SK-N-SH treated with all-trans-retinoic acid at 6 μM for 48 hours (cell line): ENCODE measurements around the gene DUS2.

Experiments
- ARNTL ChIP-seq: fragments of 450-650 bp; formaldehyde crosslinking; IDR thresholded peaks from 2 replicates; pipeline ENCODE4 v1.5.0; 2020; ENCODE audit warnings: low read depth, mild to moderate bottlenecking, moderate library complexity, borderline replicate concordance
- CREB5 ChIP-seq: fragments of 250-450 bp; sonication (Bioruptor Pico); IDR thresholded peaks from 2 replicates; pipeline ENCODE4 v1.5.1; 2020; ENCODE audit warnings: low read depth, mild to moderate bottlenecking, moderate library complexity
- GLIS3 ChIP-seq: fragments of 250-450 bp; sonication (Bioruptor Pico); IDR thresholded peaks from 2 replicates; pipeline ENCODE4 v1.5.0; 2020; ENCODE audit warnings: mild to moderate bottlenecking, moderate library complexity
- ISL1 ChIP-seq: fragments of 250-450 bp; sonication (Bioruptor Pico); IDR thresholded peaks from 2 replicates; pipeline ENCODE4 v2.1.2; 2022; ENCODE audit warnings: mild to moderate bottlenecking, moderate library complexity
- OSR1 ChIP-seq: fragments of 250-450 bp; sonication (Bioruptor Pico); IDR thresholded peaks from 2 replicates; pipeline ENCODE4 v1.8.0; 2022; ENCODE audit warnings: moderate library complexity, mild to moderate bottlenecking, inconsistent platforms
- RARB ChIP-seq: fragments of 250-450 bp; sonication (Bioruptor Pico); IDR thresholded peaks from 2 replicates; pipeline ENCODE4 v1.8.0; 2021; ENCODE audit warnings: mild to moderate bottlenecking, moderate library complexity
- SNAI2 ChIP-seq: fragments of 250-450 bp; sonication (Bioruptor Pico); IDR thresholded peaks from 2 replicates; pipeline ENCODE4 v1.5.0; 2020; ENCODE audit warnings: mild to moderate bottlenecking, moderate library complexity
- TCF4 ChIP-seq: fragments of 250-450 bp; sonication (Bioruptor Pico); IDR thresholded peaks from 2 replicates; pipeline ENCODE4 v1.8.0; 2021; ENCODE audit warnings: mild to moderate bottlenecking, moderate library complexity, borderline replicate concordance
- TOX ChIP-seq: fragments of 250-450 bp; sonication (Bioruptor Pico); IDR thresholded peaks from 2 replicates; pipeline ENCODE4 v1.8.0; 2021; ENCODE audit warnings: mild to moderate bottlenecking, moderate library complexity, borderline replicate concordance
- ZFP30 ChIP-seq: fragments of 450-650 bp; formaldehyde crosslinking; IDR thresholded peaks from 2 replicates; pipeline ENCODE4 v1.5.0; 2022; ENCODE audit warnings: mild to moderate bottlenecking, moderate library complexity
- ZNF70 ChIP-seq: fragments of 450-650 bp; formaldehyde crosslinking; IDR thresholded peaks from 2 replicates; pipeline ENCODE4 v1.5.0; 2020; ENCODE audit warnings: mild to moderate bottlenecking, moderate library complexity
- TF ChIP-seq, protein P1 (sequence below): fragments of 250-450 bp; sonication (Bioruptor Pico); IDR thresholded peaks from 2 replicates; pipeline ENCODE4 v1.8.0; 2020; ENCODE audit warnings: mild to moderate bottlenecking, moderate library complexity, borderline replicate concordance
- TF ChIP-seq, protein P2 (sequence below): fragments of 250-450 bp; sonication (Bioruptor Pico); IDR thresholded peaks from 2 replicates; pipeline ENCODE4 v1.8.0; 2021; ENCODE audit warnings: low read depth, mild to moderate bottlenecking, moderate library complexity, borderline replicate concordance
- TF ChIP-seq, protein P3 (sequence below): fragments of 250-450 bp; sonication (Bioruptor Pico); IDR thresholded peaks from 2 replicates; pipeline ENCODE4 v1.5.1; 2021; ENCODE audit warnings: mild to moderate bottlenecking, moderate library complexity

DNA sequence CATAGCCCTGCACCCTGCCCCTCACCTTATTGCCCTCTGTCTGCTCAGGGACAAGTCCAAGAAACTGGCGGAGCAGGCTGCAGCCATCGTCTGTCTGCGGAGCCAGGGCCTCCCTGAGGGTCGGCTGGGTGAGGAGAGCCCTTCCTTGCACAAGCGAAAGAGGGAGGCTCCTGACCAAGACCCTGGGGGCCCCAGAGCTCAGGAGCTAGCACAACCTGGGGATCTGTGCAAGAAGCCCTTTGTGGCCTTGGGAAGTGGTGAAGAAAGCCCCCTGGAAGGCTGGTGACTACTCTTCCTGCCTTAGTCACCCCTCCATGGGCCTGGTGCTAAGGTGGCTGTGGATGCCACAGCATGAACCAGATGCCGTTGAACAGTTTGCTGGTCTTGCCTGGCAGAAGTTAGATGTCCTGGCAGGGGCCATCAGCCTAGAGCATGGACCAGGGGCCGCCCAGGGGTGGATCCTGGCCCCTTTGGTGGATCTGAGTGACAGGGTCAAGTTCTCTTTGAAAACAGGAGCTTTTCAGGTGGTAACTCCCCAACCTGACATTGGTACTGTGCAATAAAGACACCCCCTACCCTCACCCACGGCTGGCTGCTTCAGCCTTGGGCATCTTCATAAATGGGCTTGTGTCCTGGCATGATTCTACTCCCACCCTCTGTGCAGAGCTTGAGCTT lies 55.8 kb downstream of the DUS2 start:
- TF ChIP-seq CREB5 (CRISPR knock-in tag) (no peak), ARNTL (CRISPR knock-in tag) (no peak), SNAI2 (no peak), ZFP30 (CRISPR knock-in tag) (no peak), RARB (no peak), ZNF70 (CRISPR knock-in tag) (no peak), ISL1 (no peak), TCF4 (CRISPR knock-in tag) (no peak), TOX (no peak), OSR1 (CRISPR knock-in tag) (no peak), GLIS3 (CRISPR knock-in tag) (no peak)
- TF ChIP-seq, protein P1, sequence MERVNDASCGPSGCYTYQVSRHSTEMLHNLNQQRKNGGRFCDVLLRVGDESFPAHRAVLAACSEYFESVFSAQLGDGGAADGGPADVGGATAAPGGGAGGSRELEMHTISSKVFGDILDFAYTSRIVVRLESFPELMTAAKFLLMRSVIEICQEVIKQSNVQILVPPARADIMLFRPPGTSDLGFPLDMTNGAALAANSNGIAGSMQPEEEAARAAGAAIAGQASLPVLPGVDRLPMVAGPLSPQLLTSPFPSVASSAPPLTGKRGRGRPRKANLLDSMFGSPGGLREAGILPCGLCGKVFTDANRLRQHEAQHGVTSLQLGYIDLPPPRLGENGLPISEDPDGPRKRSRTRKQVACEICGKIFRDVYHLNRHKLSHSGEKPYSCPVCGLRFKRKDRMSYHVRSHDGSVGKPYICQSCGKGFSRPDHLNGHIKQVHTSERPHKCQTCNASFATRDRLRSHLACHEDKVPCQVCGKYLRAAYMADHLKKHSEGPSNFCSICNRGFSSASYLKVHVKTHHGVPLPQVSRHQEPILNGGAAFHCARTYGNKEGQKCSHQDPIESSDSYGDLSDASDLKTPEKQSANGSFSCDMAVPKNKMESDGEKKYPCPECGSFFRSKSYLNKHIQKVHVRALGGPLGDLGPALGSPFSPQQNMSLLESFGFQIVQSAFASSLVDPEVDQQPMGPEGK (CRISPR knock-in tag), result no peak
- TF ChIP-seq, protein P2, sequence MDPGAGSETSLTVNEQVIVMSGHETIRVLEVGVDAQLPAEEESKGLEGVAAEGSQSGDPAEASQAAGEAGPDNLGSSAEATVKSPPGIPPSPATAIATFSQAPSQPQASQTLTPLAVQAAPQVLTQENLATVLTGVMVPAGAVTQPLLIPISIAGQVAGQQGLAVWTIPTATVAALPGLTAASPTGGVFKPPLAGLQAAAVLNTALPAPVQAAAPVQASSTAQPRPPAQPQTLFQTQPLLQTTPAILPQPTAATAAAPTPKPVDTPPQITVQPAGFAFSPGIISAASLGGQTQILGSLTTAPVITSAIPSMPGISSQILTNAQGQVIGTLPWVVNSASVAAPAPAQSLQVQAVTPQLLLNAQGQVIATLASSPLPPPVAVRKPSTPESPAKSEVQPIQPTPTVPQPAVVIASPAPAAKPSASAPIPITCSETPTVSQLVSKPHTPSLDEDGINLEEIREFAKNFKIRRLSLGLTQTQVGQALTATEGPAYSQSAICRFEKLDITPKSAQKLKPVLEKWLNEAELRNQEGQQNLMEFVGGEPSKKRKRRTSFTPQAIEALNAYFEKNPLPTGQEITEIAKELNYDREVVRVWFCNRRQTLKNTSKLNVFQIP (CRISPR knock-in tag), result no peak
- TF ChIP-seq, protein P3, sequence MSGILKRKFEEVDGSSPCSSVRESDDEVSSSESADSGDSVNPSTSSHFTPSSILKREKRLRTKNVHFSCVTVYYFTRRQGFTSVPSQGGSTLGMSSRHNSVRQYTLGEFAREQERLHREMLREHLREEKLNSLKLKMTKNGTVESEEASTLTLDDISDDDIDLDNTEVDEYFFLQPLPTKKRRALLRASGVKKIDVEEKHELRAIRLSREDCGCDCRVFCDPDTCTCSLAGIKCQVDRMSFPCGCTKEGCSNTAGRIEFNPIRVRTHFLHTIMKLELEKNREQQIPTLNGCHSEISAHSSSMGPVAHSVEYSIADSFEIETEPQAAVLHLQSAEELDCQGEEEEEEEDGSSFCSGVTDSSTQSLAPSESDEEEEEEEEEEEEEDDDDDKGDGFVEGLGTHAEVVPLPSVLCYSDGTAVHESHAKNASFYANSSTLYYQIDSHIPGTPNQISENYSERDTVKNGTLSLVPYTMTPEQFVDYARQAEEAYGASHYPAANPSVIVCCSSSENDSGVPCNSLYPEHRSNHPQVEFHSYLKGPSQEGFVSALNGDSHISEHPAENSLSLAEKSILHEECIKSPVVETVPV, result no peak
